GM23338 (cell line): ENCODE data around the gene DMD. TPM values are rescaled to one million over a fixed set of nuclear protein-coding genes. Genes with fewer than 3 reads are reported as not detected.

Experiments used
- ATAC-seq: fragments of 200-7000 bp; cut with Tn5 transposase; 3 replicates; pipeline ENCODE4 v1.9.1; 2020
- DNase-seq: peaks from one replicate; pipeline ENCODE4 v3.0.0-alpha.2; 2015; ENCODE audit warnings: low spot score
- H2AFZ ChIP-seq: fragments of 200-600 bp; sonication (generic); 2 replicates; pipeline ENCODE4 v1.8.0; 2016; ENCODE audit warnings: antibody characterized with exemption, mild to moderate bottlenecking, moderate library complexity
- H3F3A ChIP-seq: fragments of 200-600 bp; sonication (generic); replicated peaks from 2 replicates; pipeline ENCODE4 v1.8.0; 2017; ENCODE audit warnings: antibody characterized with exemption, mixed run types, low read depth
- H3K27ac ChIP-seq: fragments of 200-600 bp; sonication (generic); 2 replicates; pipeline ENCODE4 v1.6.1; 2016; ENCODE audit warnings: low read depth
- H3K27me3 ChIP-seq: fragments of 200-600 bp; sonication (generic); 2 replicates; pipeline ENCODE4 v1.8.0; 2016; ENCODE audit warnings: mild to moderate bottlenecking, mixed run types, moderate library complexity; ENCODE audit not compliant: insufficient read depth
- H3K36me3 ChIP-seq: fragments of 200-600 bp; sonication (generic); 2 replicates; pipeline ENCODE4 v1.8.0; 2016; ENCODE audit warnings: mild to moderate bottlenecking; ENCODE audit not compliant: insufficient read depth
- H3K4me1 ChIP-seq: fragments of 200-600 bp; sonication (generic); 2 replicates; pipeline ENCODE4 v1.8.0; 2016; ENCODE audit warnings: mild to moderate bottlenecking, moderate library complexity; ENCODE audit not compliant: insufficient read depth
- H3K4me2 ChIP-seq: fragments of 200-600 bp; sonication (generic); 2 replicates; pipeline ENCODE4 v1.7.1; 2017; ENCODE audit warnings: mixed run types
- H3K4me3 ChIP-seq: fragments of 200-600 bp; sonication (generic); 2 replicates; pipeline ENCODE4 v1.6.1; 2016; ENCODE audit warnings: mixed run types
- H3K79me2 ChIP-seq: fragments of 200-600 bp; sonication (generic); replicated peaks from 2 replicates; pipeline ENCODE4 v1.8.0; 2017; ENCODE audit warnings: mild to moderate bottlenecking; ENCODE audit not compliant: insufficient read depth
- H3K9me2 ChIP-seq: fragments of 200-600 bp; sonication (generic); 2 replicates; pipeline ENCODE4 v1.8.0; 2017; ENCODE audit not compliant: insufficient read depth
- H4K20me1 ChIP-seq: fragments of 200-600 bp; sonication (generic); replicated peaks from 2 replicates; pipeline ENCODE4 v1.8.0; 2017; ENCODE audit warnings: mild to moderate bottlenecking; ENCODE audit not compliant: insufficient read depth
- H3K27ac Mint-ChIP-seq: 2 replicates; pipeline ENCODE4 v1.8.0; 2020; ENCODE audit warnings: inconsistent platforms, mild to moderate bottlenecking, moderate library complexity, mixed read lengths
- H3K27me3 Mint-ChIP-seq: 3 replicates; pipeline ENCODE4 v1.8.0; 2022; ENCODE audit warnings: low read depth, mild to moderate bottlenecking, moderate library complexity, mixed read lengths, inconsistent platforms; ENCODE audit not compliant: insufficient read depth, poor library complexity
- H3K36me3 Mint-ChIP-seq: 3 replicates; pipeline ENCODE4 v1.8.0; 2021; ENCODE audit warnings: low read depth, mild to moderate bottlenecking, inconsistent platforms, moderate library complexity, mixed read lengths
- H3K4me1 Mint-ChIP-seq: 3 replicates; pipeline ENCODE4 v1.8.0; 2020; ENCODE audit warnings: mild to moderate bottlenecking, inconsistent platforms, mixed read lengths
- H3K4me3 Mint-ChIP-seq: 3 replicates; pipeline ENCODE4 v1.8.0; 2021; ENCODE audit warnings: moderate library complexity, mild to moderate bottlenecking, inconsistent platforms, mixed read lengths
- H3K9me3 Mint-ChIP-seq: 3 replicates; pipeline ENCODE4 v1.8.0; 2020; ENCODE audit warnings: moderate library complexity, mild to moderate bottlenecking, inconsistent platforms, mixed read lengths
- CTCF ChIP-seq, 2 experiments: fragments of 200-600 bp in 1 of 2; sonication (generic) in 1 of 2; conservative IDR thresholded peaks; 2 replicates each; pipeline versions ENCODE4 v1.5.1 to v1.6.1; 2016 to 2017; ENCODE audit warnings: antibody characterized with exemption in 2 of 2, low read depth in 2 of 2, mild to moderate bottlenecking in 2 of 2, moderate library complexity in 1 of 2
- ETS1 ChIP-seq: IDR thresholded peaks from 2 replicates; pipeline ENCODE4 v1.6.1; 2016; ENCODE audit warnings: antibody characterized with exemption
- EZH2 ChIP-seq: fragments of 200-600 bp; sonication (generic); IDR thresholded peaks from one replicate; pipeline ENCODE4 v1.8.0; 2017; ENCODE audit warnings: antibody characterized with exemption, mild to moderate bottlenecking, low read depth; ENCODE audit not compliant: unreplicated experiment
- EZH2phosphoT487 ChIP-seq: fragments of 200-600 bp; sonication (generic); IDR thresholded peaks from one replicate; pipeline ENCODE4 v1.8.1; 2018; ENCODE audit warnings: antibody characterized with exemption; ENCODE audit not compliant: unreplicated experiment
- JUNB ChIP-seq: IDR thresholded peaks from one replicate; pipeline ENCODE4 v1.6.1; 2016; ENCODE audit warnings: antibody characterized with exemption; ENCODE audit not compliant: unreplicated experiment
- NANOG ChIP-seq: IDR thresholded peaks from 2 replicates; pipeline ENCODE4 v1.6.1; 2016; ENCODE audit warnings: antibody characterized with exemption, borderline replicate concordance
- polyA plus RNA-seq: library from polyadenylated mRNA; unstranded; fragments of >200 nt; fragmentation: Nextera tagmentation; extraction: Ambion mirVana; gene quantifications from 2 replicates; pipeline ENCODE4 v1.2.1, GENCODE V29; 2016
- total RNA-seq: library from RNA; depleted of rRNA; stranded (reverse); fragments of >200 nt; shearing (Covaris generic); gene quantifications from 2 replicates; pipeline ENCODE4 v1.2.3, GENCODE V29; 2014
- TF ChIP-seq, protein P1 (sequence below): fragments of 250-450 bp; sonication (Bioruptor Pico); IDR thresholded peaks from 2 replicates; pipeline ENCODE4 v1.5.0; 2020; ENCODE audit warnings: mild to moderate bottlenecking, moderate library complexity

The DMD gene
- total and polyA plus RNA-seq, 2 experiments from 2014 or later, result 4.5 to 7.6 TPM

- no peak for TF ChIP-seq ETS1
- TF ChIP-seq NANOG, result no peak
- TF ChIP-seq, protein P1, sequence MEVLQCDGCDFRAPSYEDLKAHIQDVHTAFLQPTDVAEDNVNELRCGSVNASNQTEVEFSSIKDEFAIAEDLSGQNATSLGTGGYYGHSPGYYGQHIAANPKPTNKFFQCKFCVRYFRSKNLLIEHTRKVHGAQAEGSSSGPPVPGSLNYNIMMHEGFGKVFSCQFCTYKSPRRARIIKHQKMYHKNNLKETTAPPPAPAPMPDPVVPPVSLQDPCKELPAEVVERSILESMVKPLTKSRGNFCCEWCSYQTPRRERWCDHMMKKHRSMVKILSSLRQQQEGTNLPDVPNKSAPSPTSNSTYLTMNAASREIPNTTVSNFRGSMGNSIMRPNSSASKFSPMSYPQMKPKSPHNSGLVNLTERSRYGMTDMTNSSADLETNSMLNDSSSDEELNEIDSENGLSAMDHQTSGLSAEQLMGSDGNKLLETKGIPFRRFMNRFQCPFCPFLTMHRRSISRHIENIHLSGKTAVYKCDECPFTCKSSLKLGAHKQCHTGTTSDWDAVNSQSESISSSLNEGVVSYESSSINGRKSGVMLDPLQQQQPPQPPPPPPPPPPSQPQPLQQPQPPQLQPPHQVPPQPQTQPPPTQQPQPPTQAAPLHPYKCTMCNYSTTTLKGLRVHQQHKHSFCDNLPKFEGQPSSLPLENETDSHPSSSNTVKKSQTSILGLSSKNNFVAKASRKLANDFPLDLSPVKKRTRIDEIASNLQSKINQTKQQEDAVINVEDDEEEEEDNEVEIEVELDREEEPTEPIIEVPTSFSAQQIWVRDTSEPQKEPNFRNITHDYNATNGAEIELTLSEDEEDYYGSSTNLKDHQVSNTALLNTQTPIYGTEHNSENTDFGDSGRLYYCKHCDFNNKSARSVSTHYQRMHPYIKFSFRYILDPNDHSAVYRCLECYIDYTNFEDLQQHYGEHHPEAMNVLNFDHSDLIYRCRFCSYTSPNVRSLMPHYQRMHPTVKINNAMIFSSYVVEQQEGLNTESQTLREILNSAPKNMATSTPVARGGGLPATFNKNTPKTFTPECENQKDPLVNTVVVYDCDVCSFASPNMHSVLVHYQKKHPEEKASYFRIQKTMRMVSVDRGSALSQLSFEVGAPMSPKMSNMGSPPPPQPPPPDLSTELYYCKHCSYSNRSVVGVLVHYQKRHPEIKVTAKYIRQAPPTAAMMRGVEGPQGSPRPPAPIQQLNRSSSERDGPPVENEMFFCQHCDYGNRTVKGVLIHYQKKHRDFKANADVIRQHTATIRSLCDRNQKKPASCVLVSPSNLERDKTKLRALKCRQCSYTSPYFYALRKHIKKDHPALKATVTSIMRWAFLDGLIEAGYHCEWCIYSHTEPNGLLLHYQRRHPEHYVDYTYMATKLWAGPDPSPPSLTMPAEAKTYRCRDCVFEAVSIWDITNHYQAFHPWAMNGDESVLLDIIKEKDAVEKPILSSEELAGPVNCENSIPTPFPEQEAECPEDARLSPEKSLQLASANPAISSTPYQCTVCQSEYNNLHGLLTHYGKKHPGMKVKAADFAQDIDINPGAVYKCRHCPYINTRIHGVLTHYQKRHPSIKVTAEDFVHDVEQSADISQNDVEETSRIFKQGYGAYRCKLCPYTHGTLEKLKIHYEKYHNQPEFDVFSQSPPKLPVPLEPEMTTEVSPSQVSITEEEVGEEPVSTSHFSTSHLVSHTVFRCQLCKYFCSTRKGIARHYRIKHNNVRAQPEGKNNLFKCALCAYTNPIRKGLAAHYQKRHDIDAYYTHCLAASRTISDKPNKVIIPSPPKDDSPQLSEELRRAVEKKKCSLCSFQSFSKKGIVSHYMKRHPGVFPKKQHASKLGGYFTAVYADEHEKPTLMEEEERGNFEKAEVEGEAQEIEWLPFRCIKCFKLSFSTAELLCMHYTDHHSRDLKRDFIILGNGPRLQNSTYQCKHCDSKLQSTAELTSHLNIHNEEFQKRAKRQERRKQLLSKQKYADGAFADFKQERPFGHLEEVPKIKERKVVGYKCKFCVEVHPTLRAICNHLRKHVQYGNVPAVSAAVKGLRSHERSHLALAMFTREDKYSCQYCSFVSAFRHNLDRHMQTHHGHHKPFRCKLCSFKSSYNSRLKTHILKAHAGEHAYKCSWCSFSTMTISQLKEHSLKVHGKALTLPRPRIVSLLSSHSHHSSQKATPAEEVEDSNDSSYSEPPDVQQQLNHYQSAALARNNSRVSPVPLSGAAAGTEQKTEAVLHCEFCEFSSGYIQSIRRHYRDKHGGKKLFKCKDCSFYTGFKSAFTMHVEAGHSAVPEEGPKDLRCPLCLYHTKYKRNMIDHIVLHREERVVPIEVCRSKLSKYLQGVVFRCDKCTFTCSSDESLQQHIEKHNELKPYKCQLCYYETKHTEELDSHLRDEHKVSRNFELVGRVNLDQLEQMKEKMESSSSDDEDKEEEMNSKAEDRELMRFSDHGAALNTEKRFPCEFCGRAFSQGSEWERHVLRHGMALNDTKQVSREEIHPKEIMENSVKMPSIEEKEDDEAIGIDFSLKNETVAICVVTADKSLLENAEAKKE (CRISPR knock-in tag), result no peak
Measured at GRCh38 chrX:33041141-33041540, 170.2 kb downstream of the DMD start (continued).

- no peak overlapping the region for H3K4me3 ChIP-seq
- Mint-ChIP-seq H3K4me1 (no peaks in the 10 kb centered on the region), H3K9me3 (no peaks in the 10 kb centered on the region; the same call in 2 of the 3 replicates), H3K4me3 (no peak overlapping the region), H3K27me3 (no peaks in the 10 kb centered on the region), H3K36me3 (no peaks in the 10 kb centered on the region), H3K27ac (no peak overlapping the region)
- no peaks in the 10 kb centered on the region for H3K36me3 ChIP-seq
- H3F3A ChIP-seq, result no peaks in the 10 kb centered on the region
- H3K79me2 ChIP-seq, result no peaks in the 10 kb centered on the region
- ATAC-seq (no peak), DNase-seq (no peak)
- H2AFZ ChIP-seq, result no peak overlapping the region
- H3K4me2 ChIP-seq, result no peak overlapping the region
- no peaks in the 10 kb centered on the region for H3K4me1 ChIP-seq
- H3K27me3 ChIP-seq, result no peaks in the 10 kb centered on the region
- H3K27ac ChIP-seq, result no peak overlapping the region
- H4K20me1 ChIP-seq, result no peaks in the 10 kb centered on the region
- no peaks in the 10 kb centered on the region for H3K9me2 ChIP-seq
- TF ChIP-seq, protein P1 (CRISPR knock-in tag), result no peak
- TF ChIP-seq EZH2phosphoT487 (no peak), CTCF (conservative IDR thresholded peaks at IDR 0.05; ENCODE audit: low read depth in 2 of 2) (no peak), EZH2 (no peak), JUNB (no peak)
Measured at GRCh38 chrX:33032700-33033099, 178.6 kb downstream of the DMD start.
